Stimulated activated CD8-positive, alpha-beta memory T cell treated with anti-CD3 and anti-CD28 coated beads, Interleukin-12 subunit alpha, Interleukin-12 subunit beta, amount 100 ng/mL, for 1 hour (primary cell): Measurements from ENCODE around the gene RLIM.
"Not testable (repeated sequence)": the region's sequence is repeated elsewhere in the genome, so short reads cannot be mapped to it uniquely, and the experiment has no call there.

Experiments used
- DNase-seq: peaks from one replicate; pipeline ENCODE4 v3.0.0-alpha.2; 2020; ENCODE audit warnings: low read depth

The RLIM gene, protein sequence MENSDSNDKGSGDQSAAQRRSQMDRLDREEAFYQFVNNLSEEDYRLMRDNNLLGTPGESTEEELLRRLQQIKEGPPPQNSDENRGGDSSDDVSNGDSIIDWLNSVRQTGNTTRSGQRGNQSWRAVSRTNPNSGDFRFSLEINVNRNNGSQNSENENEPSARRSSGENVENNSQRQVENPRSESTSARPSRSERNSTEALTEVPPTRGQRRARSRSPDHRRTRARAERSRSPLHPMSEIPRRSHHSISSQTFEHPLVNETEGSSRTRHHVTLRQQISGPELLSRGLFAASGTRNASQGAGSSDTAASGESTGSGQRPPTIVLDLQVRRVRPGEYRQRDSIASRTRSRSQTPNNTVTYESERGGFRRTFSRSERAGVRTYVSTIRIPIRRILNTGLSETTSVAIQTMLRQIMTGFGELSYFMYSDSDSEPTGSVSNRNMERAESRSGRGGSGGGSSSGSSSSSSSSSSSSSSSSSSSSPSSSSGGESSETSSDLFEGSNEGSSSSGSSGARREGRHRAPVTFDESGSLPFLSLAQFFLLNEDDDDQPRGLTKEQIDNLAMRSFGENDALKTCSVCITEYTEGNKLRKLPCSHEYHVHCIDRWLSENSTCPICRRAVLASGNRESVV

DNA sequence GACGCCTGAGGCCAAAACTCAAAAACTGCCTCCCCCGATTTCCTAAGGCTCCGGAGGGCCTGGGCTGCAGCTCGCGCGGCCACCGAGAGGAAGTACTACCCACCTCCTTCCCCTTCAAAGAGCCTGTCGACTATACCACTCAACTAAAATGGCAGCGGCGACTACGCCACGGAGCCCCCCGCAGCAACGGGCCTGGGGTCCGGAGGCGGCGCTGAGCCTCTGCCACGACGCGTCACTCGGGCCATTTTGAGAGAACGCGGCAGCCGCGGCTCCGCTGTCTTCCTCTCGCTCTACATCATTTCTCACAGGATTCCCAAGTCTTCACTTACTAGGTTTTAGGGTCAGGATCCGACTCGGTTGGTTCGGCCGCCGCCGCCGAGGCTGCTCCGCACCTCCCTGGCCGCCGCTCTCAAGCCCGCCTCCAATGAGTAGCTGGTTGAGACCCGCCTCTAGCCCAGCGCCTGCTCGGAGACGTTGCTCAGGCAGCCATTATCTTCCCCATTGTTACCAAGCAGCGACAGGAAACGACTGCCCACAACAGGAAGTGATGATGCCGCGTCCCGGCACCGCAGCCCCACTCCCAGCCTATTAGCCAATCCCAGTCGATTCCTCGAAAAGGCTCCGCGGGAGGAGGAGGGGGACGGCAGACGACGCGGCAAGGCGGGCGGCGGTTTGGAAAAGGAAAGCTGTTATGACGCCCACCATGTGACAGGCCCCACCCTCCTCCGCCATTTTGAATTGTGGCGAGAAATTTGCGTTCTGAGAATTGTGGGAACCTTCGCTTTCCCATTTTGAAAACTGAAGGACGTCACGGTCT, at the start of gene RLIM:
Gene RLIM, minus strand, starts transcription at position 532 of the 817 bp plus-strand sequence. CDS start 18,647 bp downstream, outside the sequence.
- DNase-seq = peak; percentile 80

DNA sequence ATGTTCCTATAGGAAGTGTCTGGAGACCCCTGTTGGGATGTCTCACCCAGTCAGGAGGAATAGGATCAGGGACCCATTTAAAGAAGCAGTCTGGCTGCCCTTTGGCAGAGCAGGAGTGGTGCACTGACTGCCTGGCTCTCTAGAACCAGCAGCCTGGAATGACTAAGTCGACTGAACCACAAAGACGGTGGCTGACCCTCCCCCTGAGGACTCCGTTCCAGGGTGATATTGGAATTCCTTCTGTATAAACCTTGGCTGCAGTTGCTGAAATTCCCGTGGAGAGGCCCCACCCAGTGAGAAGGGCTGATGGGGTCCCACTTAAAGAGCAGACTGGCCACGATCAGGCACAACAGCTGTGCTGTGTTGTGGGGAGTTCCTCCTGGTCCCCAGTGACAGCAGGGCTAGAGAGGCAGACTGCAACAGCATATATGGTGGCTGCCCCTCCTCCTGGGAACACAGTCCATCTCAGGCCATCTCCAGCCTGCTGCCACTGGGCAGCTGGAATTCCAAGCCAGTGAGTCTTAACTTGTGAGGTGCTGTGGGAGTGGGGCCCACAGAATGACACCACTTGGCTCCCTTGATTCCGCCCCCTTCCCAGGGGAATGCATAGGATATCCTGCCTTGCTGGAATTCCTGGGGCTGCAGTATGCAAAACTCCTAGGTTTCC, 41.8 kb upstream of the RLIM start:
- DNase-seq = no peak

DNA sequence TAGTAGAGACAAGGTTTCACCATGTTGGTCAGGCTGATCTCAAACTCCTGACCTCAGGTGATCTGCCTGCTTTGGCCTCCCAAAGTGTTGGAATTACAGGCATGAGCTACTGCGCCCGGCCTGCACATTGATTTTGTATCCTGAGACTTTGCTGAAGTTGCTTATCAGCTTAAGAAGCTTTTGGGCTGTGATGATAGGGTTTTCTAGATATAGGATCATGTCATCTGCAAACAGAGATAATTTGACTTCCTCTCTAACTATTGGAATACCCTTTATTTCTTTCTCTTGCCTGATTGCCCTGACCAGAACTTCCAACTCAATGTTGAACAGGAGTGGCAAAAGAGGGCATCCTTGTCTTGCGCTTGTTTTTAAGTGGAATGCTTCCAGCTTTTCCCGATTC, 40.5 kb upstream of the RLIM start:
- DNase-seq = not testable (repeated sequence)

DNA sequence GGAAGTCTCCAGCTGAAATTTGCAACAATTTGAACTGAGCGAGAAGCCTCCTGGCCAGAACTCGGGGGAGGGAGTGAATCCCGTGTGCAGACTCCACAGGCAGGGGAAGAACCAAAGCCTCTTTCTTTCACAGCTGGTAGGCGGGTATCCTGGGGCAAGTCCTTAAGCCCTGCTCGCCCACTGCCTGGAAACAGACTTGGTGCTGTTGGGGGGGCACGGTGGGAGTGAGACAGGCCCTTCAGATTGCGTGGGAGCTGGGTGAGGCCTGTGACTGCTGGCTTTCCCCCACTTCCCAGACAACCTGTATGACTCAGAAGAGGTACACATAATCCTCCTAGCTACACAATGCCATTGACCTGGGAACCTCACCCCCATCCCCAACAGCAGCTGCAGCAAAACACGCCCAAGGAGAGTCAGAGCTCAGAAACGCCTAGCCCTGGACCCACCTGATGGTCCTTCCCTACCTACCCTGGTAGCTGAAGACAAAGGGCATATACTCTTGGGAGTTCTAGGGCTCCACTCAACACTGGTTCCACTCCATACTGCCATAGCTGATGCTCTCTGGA, 22.4 kb upstream of the RLIM start:
- no peak for DNase-seq

DNA sequence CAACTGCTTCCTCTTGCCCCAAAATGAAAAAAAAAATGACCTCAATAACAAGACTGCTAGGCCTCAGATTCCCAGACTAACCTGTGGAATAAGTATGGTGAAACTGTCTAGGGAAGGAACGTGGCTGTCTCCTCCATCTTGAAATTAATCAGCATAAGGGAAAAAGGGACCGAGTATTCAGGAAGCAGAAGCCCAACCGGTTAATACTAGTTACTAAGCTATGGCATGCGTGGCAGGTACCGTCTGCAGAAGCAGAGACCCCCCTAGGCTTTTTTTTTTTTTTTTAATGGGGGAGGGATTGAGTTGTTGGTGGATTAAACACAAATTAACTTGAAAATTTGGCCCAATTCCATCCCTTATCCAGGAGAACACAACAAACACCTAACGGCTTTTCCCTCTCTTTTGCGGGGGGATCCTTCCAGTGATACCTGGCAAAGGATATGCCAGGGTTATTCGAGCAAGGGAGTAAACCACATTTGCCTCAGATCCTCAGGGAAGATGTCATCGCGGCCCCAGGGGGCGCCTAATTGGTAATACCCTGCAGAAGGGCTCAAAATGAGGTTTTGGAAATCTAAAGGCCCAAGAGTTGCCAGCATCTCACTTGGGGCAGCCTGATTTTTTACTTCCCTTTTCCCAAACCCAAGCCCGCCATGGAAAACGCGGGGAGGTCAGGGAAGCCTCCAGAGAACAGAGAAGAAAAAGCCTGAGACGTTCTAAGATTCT, 893 bp downstream of the RLIM start:
- DNase-seq = no peak

DNA sequence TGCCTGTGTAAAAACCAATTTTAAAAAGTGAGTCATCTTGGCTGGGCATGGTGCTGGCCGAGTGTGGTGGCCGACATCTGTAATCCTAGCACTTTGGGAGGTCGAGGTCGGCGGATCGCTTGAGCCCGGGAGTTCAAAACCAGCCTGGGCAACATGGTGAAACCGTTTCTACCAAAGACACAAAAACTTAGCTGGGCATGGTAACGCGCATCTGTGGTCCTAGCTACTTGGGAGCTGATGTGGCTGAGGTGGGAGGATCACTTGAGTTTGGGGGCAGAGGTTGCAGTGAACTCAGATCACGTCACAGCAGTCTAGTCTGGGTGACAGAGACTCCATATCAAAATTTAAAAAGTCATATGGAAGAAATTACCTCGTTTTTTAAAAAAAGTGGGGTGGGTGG, 7.6 kb downstream of the RLIM start:
- no peak for DNase-seq

DNA sequence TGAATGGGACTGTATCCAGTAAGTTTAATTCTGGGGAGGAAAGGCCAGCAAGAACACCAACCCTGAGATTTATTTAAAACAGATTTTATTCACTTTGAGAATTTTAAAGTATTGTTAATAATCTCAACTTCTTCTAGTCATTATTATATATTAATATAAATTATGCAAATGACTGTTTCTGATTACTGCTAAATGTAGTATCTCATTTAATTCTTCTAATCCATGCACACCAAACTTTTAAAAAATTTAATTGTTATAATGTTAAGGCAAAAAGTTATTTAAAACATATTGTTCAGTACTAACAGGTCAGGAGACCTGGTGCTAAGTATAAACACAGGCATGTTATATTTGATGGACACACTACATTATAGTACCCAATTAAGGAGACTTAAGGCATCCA, 8.1 kb downstream of the RLIM start:
- no peak for DNase-seq

DNA sequence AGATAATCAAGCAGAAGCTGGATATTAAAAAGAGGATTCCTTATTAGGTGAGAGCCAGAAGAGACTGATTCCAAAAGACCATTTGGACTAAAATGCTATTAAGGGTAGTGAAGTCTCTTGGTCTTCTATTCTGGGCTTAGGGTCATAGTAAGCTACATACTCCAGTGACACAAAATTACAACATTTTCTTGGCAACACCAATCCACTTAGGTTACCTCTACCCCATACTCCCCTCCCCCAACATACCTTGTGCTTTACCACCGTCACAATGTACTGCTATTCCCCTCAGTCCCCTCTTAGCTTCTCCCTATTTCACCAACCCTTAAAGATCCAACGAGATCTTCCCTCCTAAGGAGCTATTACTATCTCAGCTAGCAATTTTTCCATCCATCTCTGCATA, 11.4 kb downstream of the RLIM start:
- DNase-seq = no peak

DNA sequence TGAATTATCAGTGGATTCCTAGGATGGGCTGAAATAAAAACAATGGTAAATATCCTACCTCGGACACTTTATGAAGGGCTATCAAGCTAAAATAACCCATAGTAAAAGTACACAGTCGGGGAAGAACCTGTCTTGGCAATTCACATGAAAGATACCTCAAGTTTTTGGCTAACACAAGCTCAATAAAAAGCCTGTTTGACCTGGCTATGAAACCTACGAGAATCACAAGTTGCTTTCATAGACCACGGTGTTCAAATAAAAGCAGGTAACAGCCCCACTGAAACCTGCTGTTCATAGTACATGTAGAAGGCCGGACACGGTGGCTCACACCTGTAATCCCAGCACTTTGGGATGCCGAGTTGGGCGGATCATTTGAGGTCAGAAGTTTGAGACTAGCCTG, 12.3 kb downstream of the RLIM start:
- DNase-seq = no peak

DNA sequence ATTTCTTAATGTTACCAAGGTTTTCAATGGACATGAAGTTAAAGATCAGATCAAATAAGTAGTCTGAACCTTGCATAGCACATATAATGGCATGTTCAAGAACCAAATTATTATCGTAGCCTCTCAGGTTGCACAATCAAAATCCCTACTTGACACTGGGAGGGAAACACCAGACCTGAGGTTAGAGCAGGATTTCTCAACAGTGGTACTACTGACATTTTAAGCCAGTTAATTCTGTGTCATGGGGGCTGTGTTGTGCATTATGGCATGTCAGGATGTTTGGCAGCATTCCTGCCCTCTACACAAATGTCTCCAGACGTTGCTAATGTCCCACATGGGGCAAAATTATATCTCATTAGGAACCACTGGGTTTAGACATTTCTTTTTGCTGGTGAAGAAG, 20.8 kb downstream of the RLIM start:
- no peak for DNase-seq

DNA sequence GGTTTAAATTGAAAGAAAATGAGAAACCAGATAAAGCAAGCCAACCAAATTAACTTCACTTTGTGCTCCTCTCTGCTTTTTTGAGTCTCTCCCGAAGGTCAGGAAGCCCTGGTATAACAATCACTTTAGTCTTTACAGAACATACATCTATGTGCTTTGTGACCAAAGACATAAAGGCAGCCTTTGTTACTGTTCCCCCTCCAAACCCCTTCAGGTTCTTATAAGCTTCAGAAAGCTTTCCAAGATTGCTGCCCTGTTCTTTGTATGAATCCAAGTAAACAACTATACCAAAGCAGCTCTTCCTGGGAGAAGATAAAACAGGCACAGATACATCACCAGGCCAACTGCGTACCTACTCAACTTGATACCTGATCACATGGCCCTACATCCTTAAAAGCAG, 28.7 kb downstream of the RLIM start:
- DNase-seq = no peak

DNA sequence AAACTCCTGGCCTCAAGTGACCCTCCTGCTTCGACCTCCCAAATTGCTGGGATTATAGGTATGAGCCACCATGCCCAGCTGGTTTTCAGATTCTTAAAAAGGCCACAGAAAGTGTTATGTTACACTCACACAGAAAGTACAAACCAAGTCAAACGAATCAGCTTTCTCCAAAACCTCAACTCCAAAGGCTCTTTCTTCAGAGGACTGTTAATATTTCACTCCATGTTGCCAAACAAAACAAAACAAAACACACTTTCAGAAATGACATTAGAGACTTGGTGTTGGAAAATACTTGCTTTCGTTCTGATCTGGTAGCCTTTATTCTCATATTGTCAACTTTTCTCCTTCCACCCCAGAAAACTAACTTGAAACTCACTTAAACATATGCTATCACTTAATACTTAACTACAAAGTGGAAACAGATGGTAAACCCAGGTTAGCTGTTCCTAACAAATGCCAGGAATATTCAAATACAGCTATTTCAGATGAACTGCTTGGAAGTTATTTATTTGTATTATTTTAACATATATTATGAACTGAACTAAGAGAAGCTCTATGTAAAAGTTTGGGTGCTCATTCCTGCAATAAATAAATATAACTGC, 34.7 kb downstream of the RLIM start:
- DNase-seq = no peak

DNA sequence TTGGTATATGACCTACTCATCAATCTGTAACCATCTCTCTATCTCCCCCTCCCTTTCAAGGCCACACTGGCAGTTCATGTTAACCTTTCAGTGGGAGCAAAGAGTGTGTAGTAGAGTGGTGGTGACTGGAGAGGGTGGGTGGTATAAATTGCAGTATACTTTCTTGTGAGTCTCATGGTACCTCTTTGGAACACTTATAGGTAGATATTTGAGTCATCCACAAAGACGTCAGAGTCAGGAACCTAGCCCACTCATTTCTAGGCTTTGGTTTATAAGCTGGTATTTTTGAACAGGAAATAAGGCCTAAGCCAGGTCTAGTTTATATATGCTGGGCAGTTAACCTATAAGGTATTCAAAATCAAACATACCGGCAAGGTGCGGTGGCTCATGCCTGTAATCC, 36.3 kb downstream of the RLIM start:
- DNase-seq = no peak

DNA sequence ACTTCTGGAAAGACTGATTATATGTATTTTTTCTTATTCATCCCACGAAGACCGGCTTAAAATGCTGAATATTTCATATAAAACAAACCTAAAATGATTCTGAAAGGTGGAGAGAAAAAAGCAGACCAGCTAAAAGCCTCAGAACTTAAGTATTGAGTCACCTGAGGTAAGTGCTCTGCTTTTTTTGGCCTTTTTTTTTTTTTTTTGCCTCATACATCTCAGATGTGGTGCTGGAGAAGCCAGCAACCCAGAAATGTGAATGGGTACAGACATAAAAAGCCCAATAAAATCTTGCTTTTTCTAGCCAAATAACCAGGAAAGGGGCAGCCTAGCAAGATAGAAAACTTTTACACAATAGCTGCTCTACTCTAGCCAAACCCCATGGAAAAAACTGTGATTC, 57.0 kb downstream of the RLIM start:
- no peak for DNase-seq

DNA sequence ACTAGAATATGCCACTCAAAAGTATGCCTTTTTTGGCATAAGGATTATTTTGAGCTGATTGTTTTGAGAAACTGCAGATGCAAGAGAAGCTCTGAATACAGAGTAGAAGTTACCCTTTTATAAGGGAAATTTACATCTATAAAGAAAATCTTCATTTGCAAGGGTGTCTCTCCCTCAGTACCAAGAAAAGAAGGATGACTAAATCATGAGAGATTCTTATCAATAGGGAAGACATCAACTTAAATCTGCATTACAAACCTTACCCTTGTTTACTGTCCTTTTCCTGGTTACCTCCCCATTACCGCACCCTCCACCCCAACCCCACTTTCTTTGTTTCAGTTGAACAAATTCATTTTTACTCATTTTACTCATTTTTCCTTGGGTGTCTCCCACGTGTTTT, 62.5 kb downstream of the RLIM start:
- DNase-seq = no peak

DNA sequence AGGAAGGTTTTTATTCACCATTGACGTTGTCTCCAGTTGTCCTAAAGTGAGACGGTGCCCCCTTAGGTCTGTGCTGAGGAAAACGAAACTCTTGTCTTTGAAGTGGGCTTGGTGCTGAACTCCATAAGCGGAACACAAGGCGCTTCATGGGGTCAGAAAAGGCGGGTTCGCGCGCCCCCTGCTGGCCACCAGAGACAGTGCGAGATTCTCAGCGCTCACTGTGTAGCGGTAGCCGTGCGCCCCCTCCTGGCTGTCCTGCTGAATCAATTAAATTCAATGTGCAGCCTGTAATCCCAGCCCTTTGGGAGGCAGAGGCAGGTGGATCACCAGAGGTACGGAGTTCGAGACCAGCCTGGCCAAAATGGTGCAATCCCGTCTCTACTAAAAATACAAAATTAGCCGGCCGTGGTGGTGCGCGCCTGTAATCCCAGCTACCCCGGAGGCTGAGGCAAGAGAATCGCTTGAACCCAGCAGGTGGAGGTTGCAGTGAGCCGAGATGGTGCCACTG, 64.1 kb downstream of the RLIM start:
- peak; percentile 76 for DNase-seq

DNA sequence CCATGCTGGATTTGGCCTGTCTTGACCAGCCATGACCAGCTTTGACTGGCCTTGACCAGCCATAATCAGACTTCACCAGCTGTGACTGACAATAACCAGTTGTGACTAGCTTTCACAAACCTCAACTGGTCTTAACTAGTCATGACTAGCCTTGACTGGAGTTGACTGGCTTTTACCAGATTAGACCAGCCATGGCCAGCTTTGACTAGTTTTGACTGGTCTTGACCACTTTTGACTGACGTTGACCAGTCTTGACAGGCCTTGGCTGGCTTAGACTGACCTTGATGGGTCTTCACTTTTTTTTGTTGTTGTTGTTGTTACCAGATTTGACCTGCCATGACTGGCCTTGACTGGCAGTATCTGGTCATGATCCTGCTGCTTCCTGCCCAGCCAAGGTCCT, 67.4 kb downstream of the RLIM start:
- DNase-seq = no peak

DNA sequence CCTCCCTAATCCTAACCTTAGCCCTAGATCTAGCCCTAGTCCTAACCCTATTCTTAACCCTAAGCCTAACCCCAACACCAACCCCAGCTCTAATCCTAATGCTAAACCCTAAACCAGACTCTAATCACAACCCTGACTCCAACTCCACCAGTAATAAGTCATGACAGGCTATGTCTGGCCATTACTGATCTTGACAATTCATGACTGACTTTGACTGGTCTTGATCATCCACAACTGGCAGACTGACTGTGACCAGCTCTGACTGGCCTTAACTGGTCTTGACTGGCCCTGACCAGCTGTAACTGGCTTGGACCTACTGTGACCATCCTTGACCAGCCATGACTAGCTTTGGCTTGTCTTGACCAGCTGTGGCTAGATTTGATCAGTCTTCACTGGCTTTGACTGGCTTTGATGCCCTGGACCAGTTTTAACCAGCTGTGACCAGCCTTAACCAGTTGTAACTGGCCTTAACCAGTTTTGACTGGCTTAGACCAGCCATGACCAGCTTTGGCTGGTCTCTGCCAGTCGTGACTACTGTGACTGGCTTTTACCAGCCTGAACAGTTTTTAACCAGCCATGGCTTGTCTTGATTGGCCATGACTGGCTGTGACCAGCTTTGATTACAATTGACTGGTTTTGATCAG, 68.4 kb downstream of the RLIM start:
- no peak for DNase-seq

DNA sequence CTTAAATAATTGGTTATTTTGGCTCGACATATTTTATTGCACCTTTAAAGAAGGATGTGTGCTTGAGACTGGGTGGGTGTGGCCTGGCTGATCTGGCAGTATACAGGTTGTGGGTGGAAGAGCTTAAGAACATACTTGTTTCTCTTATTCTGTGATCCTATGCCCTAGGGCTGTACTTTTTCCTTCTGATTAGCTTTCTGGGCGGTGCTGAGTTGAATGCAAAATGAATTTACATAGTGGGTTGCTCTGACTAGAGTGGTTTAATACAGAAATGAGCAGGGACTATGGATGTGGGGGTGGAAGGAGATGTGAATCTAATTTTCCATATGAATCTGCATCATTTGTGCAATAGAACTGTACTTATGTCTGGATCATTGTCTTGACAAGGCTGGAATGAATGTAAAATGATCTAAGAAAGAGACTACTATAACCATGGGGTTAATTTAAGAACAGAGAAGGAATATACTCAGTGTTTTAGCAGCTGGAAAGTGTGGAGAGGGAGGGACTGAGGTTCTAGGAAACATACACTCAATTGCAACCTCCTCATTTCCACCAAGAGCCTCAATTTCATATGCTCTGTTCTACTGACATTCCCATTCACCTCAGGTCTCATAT, 73.7 kb downstream of the RLIM start:
- no peak for DNase-seq
